ENCODE measurements around the gene DCLK2. TPM values are rescaled to one million over a fixed set of nuclear protein-coding genes. Genes with fewer than 3 reads are reported as not detected.
A peak's percentile ranks its signal among the peaks of the same experiment; 100 is the strongest.

DCLK2 gene
- total RNA-seq, 1 experiment from 2014 or later: 2.9 TPM

GRCh38 chr4:150142831-150143230 lies 64.6 kb downstream of the DCLK2 start:
- no peaks in the 10 kb centered on the region for H3K4me1 Mint-ChIP-seq (ENCODE audit: low read depth, unreplicated experiment)
- H3K36me3 ChIP-seq (ENCODE audit: control insufficient read depth, insufficient read depth, low read length): no peaks in the 10 kb centered on the region
- H3K27me3 Mint-ChIP-seq (ENCODE audit: insufficient read depth, unreplicated experiment): no peaks in the 10 kb centered on the region
- no peak for TF ChIP-seq CTCF (IDR thresholded peaks at IDR 0.05; ENCODE audit: insufficient read depth in 1 of 2, low read depth in 1 of 2, low read length in 1 of 2, severe bottlenecking in 1 of 2, unreplicated experiment in 1 of 2)
- H3K9me3 ChIP-seq: no peaks in the 10 kb centered on the region
- H3K4me3 ChIP-seq (ENCODE audit: low read depth, low read length): no peak overlapping the region
- BruUV-seq (replicated peaks): no TSS peak
- H3K9me3 Mint-ChIP-seq (ENCODE audit: unreplicated experiment): no peaks in the 10 kb centered on the region
- no peaks in the 10 kb centered on the region for H3K36me3 Mint-ChIP-seq (ENCODE audit: insufficient read depth, unreplicated experiment)
- no peaks in the 10 kb centered on the region for H3K4me1 ChIP-seq
- H3K4me3 Mint-ChIP-seq (ENCODE audit: unreplicated experiment): no peak overlapping the region
- intact Hi-C loops (cut with micrococcal nuclease; ENCODE audit: unreplicated experiment): no loop called here
- ChIA-PET CTCF (no interaction called here), POLR2A (no interaction called here)
- DNase-seq: no peak
- H3K27me3 ChIP-seq (replicated peaks; ENCODE audit: control insufficient read depth, insufficient read depth, low read length): no peaks in the 10 kb centered on the region
- no peak overlapping the region for H3K27ac Mint-ChIP-seq (ENCODE audit: unreplicated experiment)

DNA sequence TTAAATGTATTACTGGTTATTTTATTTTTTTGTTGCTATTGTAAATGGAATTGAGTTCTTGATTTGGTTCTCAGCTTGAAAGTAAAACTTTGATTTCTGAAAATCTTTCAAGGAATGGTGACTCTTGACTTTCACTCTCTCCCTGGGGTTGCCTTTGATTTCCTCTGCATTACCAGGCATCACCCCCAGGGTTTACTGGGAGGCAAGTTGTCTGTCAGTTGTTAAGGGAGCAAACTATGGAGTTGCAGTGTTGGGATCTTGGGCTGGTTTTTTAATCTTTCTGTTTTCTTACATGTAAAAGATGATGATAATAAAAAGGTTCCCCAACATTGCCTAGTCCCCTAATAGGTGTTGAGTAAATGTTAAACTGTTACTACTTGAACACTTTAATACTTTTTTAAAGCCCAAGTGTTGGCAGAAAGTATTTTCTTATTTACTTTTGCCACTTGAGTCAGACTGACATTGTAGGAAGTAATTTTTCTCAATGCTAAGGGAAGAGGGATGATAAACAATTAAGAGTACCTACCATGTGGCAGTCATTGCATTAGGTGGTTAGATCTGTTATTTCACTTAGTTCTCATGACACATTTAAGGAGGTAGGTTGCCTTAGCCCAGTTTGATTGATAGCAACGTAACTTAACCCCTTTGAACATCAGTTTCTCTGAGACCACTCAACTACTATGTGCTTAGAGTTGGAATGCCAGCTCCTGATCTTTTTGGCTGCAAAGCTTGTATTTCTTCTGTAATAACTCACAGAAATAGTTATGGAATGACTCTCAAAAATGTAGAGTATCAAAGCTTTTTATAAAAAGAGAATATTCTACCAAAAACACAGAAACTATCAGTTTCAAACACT lies 67.1 kb downstream of the DCLK2 start:
- Histone ChIP-seq H3K4me3 (ENCODE audit: low read depth, low read length) (no peak overlapping the region), H3K9me3 (no peaks in the 10 kb centered on the region), H3K4me1 (no peaks in the 10 kb centered on the region), H3K27me3 (replicated peaks; ENCODE audit: control insufficient read depth, insufficient read depth, low read length) (no peaks in the 10 kb centered on the region), H3K36me3 (ENCODE audit: control insufficient read depth, insufficient read depth, low read length) (no peaks in the 10 kb centered on the region)
- peak in 1 of 2 experiments; percentile 2 for DNase-seq
- Mint-ChIP-seq H3K9me3 (ENCODE audit: unreplicated experiment) (no peaks in the 10 kb centered on the region), H3K27ac (ENCODE audit: unreplicated experiment) (no peak overlapping the region), H3K4me3 (ENCODE audit: unreplicated experiment) (no peak overlapping the region), H3K36me3 (ENCODE audit: insufficient read depth, unreplicated experiment) (no peaks in the 10 kb centered on the region), H3K4me1 (ENCODE audit: low read depth, unreplicated experiment) (no peaks in the 10 kb centered on the region), H3K27me3 (ENCODE audit: insufficient read depth, unreplicated experiment) (no peaks in the 10 kb centered on the region)
- no peak for TF ChIP-seq CTCF (IDR thresholded peaks at IDR 0.05; ENCODE audit: insufficient read depth in 1 of 2, low read depth in 1 of 2, low read length in 1 of 2, severe bottlenecking in 1 of 2, unreplicated experiment in 1 of 2)
- no TSS peak for BruUV-seq (replicated peaks)
- ChIA-PET CTCF (no interaction called here), POLR2A (no interaction called here)
- intact Hi-C loops (cut with micrococcal nuclease; ENCODE audit: unreplicated experiment): no loop called here

DNA sequence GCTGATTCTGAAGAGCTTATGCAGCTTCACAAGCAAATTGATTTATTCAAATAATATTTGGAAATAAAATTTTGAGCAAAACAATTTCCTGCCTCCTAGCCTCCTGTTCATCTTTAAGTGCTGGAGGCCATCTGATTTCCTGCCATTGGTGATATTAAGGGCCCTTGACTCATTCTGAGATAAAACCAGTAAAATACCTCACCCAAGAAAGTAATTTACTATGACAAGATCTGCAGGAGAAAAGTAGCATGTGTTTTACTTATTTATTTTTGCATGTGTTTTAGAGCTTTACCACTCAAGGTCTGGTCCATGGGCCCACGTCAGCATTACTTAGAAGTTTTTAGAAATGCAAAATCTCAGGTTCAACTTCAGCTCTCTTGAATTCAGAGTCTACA lies 67.7 kb downstream of the DCLK2 start:
- CTCF ChIA-PET: no interaction called here
- H3K27me3 ChIP-seq (replicated peaks; ENCODE audit: control insufficient read depth, insufficient read depth, low read length): no peaks in the 10 kb centered on the region
- no peak for TF ChIP-seq CTCF (IDR thresholded peaks at IDR 0.05; ENCODE audit: insufficient read depth in 1 of 2, low read depth in 1 of 2, low read length in 1 of 2, severe bottlenecking in 1 of 2, unreplicated experiment in 1 of 2)

More for the DNA sequence above, 67.7 kb downstream of the DCLK2 start:
- POLR2A ChIA-PET: no interaction called here
- Mint-ChIP-seq H3K27ac (ENCODE audit: unreplicated experiment) (no peak overlapping the region), H3K27me3 (ENCODE audit: insufficient read depth, unreplicated experiment) (no peaks in the 10 kb centered on the region), H3K36me3 (ENCODE audit: insufficient read depth, unreplicated experiment) (no peaks in the 10 kb centered on the region), H3K4me3 (ENCODE audit: unreplicated experiment) (no peak overlapping the region), H3K9me3 (ENCODE audit: unreplicated experiment) (no peaks in the 10 kb centered on the region), H3K4me1 (ENCODE audit: low read depth, unreplicated experiment) (no peaks in the 10 kb centered on the region)
- no peaks in the 10 kb centered on the region for H3K36me3 ChIP-seq (ENCODE audit: control insufficient read depth, insufficient read depth, low read length)
- intact Hi-C loops (cut with micrococcal nuclease; ENCODE audit: unreplicated experiment): no loop called here
- no peak overlapping the region for H3K4me3 ChIP-seq (ENCODE audit: low read depth, low read length)
- DNase-seq: no peak
- BruUV-seq (replicated peaks): no TSS peak
- no peaks in the 10 kb centered on the region for H3K4me1 ChIP-seq
- H3K9me3 ChIP-seq: no peaks in the 10 kb centered on the region
